HG03457 (cell line): Measurements from ENCODE around the gene NR5A2.

Source experiments
- ATAC-seq: cut with Tn5 transposase; IDR thresholded peaks from one replicate; pipeline ENCODE4 v1.9.1; 2021; ENCODE audit warnings: moderate number of reproducible peaks; ENCODE audit not compliant: unreplicated experiment

Gene NR5A2

DNA sequence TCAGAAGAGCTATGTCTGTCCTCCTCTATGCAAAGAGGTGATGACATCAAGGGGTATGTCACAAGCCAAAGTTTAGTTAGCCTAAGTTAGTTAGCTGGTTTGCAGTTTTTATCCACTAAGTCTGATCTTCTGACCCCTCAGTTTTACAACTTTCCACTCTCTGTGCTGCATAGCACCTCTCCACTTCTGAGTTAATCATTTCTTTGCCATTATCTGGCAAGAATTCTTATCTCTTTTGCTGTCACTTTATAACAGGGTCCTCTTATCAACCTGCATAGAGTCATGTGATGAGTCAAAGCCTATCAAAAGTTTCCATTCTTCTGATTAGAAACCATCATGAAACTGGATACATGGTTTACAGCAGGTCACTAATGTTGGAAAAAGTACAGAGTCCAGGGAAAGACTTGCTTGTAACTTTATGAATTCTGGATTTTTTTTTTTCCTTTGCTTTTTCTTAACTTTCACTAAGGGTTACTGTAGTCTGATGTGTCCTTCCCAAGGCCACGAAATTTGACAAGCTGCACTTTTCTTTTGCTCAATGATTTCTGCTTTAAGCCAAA, at the start of gene NR5A2:
Gene NR5A2, plus strand, starts transcription at position 447 of the 560 bp plus-strand sequence. CDS start 138 bp downstream, outside the sequence.
- no peak for ATAC-seq

DNA sequence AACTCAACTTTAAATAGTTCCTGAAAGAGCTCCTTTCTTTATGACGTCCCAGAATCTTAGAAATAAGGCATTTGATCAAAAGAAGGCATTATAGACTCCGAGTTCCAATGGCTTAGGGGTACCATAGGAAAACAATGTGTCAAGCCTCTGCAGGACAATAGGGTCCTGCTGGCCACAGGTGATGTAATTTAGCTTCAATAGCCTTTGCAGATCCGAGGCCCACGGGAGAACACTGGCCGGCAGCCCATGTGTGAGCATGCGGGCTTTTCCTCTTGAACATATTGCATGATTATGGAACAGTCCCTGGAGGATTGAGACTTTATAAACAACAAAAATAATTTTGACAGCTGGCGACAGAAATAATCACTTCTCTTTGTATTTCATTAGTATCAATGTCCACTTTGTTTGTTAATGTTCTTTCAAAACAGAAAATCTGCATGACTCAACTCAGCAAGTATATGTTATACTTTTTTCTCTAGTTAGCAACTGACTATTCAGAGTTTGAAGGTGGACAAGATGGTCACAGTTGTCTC, 49.0 kb upstream of the NR5A2 start:
- ATAC-seq = no peak

DNA sequence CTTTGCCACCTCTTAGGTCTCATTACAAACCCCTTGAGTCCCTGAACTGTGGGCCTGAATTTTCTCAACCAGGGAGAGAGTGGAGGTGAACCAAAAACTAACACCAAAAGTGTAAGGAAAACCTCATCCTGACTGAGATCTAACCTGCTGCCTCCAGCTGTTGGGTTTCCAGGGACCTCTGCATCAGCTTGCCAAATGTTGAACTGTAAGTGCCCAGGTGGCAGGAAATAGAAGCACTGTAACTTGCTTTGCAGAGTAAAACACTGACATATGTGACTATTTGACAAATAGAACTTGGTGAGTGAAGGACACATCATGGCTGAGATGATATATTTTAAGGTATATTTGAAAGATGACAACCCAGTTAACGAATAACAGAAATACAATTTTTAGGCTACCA, 48.4 kb upstream of the NR5A2 start:
- ATAC-seq = no peak

DNA sequence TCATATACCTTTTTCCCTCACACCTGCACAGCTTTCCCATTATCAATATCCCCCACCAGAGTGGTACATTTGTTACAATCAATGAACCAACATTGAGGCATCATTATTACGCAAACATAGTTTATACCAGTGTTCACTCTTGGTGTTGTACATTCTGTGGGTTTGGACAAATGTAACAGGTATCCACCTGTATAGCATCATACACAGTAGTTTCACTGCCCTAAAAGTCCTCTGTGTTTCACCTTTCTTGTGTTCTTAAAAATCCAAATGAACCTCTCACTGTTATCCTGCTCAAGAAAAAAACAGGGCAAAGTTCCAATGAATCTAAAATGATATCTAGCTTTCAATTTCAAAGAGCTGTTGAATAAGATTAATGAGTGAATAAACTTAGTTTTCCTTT, 45.9 kb upstream of the NR5A2 start:
- ATAC-seq = no peak

DNA sequence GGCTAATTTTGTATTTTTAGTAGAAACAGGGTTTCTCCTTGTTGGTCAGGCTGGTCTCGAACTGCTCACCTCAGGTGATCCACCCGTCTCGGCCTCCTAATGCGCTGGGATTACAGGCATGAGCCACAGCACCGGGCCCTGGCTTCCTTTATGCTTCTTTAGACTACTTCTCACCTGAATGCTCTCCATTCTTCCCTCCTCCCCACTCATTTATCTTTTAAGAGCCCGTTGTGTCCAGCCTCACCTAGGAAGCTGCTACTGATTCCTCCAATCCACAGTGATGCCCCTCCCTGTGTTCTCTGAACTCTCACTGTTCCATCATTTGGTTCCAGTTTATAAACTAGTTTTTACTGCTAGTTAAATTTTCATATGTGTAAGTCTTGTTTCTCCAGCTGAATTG, 44.9 kb upstream of the NR5A2 start:
- ATAC-seq = no peak

DNA sequence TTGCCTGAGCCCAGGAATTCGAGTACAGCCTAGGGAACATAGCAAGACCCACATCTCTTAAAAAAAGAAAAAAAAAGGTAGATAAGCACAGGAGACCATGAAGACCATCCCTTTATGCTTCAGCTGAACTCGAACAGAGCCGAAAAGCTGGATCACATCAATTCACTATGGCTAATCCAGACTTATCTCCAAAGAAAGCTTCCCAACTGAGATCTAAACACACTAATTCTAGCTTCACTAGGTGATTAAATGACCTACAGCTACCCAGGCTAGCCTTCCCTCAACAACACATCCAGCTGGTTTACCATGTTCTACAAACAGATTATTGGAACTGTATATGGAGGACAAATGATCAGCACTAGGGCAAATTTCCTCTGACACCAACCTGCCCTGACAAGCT, 44.0 kb upstream of the NR5A2 start:
- no peak for ATAC-seq

DNA sequence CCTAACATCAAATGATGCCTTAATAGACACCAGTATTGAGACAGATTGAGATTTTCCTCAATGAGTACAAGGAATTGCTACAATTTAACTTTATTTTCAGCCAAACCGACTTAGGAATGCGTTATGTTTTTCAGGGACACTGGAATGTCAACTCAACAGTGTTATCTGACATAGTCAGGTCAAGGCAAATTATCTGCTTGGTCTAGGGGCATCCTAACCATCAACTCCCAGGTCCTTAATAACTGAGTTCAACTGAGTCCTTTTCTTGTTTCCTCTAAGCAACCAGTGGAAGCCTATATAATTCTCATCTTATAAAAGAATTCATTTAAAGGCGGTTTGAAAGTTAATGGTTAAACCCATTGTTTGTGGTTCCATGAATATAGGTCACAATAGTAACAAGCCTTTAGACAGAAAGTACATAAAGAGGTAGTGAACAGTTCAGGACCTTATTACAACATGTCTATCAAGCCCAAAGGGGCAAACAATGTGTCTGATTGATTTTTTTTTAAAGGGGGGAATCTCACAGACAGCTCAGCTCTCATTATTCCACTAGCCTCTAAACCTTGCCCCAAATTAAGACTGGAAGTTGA, 32.3 kb upstream of the NR5A2 start:
- ATAC-seq = no peak

DNA sequence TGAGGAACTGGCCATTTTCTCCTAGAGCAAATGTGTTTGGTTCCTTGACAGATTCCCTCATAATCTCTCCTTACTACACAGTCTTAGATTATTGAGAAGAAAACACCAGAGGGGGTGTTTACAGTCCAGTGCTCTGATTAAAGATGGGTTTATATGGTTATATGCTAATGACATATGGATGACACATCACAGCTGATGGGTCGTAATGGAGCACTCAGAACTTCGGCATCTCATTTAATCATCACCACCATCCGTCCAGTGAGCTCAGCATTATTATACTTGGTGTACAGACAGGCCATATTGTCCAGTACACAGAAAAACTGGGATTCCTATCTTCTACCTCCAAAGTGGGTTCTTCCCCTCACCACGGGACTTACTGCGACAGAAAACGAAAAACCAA, 22.3 kb upstream of the NR5A2 start:
- no peak for ATAC-seq

DNA sequence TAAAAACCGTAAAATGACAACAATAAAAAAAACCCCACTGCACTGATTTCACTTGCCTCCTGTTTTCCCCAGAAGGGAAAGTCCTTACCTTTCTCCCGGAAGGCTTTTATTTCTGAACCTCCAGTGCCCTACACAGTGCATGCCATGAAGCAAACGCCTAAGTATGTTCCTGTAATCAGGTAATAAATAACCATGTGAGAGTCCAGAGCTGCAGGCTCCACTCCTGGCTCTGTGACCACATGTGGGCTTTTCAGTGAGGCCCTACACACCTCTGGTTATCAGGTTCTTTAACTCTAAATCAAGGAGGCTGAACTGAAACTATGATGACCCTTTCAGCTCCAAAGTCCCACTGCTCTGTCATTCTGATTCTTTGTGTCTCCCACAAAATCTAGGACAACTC, 20.8 kb upstream of the NR5A2 start:
- no peak for ATAC-seq

DNA sequence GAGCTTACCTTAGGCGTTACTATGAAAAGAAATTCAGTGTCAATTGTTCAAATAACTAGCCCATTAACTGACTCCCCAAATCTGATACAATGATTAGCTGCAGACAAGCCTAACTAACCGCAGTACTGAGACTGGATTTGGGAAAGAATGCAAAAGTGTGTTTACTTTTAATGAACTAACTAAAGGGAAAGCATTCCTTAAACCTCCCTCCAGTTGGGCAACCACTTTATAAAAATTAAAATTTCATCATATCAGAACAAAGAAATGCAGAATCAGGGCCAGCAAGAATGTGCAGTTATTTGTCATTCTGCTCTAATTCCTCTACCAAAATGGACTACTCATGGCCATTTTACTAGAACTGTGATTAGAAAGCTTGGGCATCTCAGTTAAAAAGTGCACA, 11.7 kb upstream of the NR5A2 start:
- no peak for ATAC-seq

DNA sequence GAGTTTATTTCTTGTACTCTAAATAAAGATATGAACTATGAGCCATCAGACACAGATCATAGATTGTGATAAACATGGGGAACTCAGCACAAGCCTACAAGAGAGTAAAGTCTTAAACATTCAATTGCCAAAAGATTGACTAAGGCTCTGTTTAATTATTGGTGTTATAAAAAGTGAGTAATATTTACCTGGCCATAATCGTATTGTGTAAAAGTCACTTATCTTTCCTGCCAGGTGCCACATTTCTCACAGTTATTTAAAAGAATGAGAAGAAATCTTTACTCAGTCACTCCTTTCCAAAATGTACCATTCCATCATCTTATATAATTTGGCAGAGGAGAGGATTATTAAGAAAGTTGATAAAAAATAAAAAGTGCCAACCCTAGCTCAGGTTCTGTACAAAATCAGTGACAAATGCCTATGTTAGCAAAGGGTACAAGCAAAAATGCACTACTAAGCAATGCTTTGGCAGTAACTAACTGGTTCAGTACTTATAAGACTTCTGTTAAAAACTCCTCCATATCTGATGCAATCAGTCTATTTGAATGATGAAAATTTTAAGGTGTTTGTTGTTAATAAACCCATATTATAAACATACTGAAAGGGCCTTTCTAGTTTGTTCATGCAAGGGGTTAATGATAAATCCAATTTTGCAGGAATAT, 5.8 kb upstream of the NR5A2 start:
- no peak for ATAC-seq

DNA sequence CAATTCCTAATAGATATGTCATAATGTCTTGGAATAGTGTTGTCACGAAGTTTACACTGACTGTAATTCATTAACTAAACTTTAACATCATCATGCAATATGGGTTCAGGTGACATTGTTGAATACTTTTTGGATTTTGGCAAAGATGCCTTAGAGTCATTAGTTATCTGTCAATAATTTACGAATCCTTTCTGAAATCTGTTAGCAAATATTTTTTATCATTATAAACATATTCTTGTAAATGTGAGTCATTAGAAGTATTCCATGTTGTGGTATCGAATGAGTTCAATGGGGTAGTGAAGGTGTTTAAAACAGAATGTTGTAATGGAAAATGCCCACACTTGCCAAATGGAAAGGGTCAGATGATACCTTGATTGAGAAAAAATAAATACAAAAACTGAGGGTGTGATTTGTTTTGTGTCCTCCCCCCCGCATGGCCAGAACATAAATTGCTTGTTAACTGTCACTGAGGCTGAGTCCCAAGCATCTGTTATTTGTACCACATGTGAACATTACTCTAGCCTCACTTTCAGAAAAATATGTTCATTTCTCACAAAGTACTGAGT, 5.2 kb upstream of the NR5A2 start:
- no peak for ATAC-seq

DNA sequence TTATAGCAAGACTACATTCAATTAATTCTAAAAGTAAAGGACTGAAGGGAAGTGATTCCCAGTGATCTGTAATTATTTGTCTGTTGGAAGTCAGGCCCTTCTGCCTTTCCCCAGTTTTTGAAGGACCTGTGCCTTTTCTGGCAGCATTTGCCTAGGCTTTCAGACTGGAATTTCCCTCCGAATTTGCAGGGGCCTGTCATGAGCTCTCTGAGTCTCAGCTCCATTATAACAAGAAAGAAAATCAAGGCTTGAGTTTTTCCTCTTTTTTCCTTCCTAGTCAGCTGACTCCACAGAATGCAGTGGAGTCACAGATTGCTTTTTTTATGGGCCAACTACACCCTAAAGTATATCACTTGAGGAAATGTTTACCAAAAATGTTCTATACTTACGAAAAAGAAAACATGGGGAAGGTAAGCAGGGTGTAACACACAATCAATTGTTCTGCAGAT, 1.1 kb downstream of the NR5A2 start:
- no peak for ATAC-seq

DNA sequence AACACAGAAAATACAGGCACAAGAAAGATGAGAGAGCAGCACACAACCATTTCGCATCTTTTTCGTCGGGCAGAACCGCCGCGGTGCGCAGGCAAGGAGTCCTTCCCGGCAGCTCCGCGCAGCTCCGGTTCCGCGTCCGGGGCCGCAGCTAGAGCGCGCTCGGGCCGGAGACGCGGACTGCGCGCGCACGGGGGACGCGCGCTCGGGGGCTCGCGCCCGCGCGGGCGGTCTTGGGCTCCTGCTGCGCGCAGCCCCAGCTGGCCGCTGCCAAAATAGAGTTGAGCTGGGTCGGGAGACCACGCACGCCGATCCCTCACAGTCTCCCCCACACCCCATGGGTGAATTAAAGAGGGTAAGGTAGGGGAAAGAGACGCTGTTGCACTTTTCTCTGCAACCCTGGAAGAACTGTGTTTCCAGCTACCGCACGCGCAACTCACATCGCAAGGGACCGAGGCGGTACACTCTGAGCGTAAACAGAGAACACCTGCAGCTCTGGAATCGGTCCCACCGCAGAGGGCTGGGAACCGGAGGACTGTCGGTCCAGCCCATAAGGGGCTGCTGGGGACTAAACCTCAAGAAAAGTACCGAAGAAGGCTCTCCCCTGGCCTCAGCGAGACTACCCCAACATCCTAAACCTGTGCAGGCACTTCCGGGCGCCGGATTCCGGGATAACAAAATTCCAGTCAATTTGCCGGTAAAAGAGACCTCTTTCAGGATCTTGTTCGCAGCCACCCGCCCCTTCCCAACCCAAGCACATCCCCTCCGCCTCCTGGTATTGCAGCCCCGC, 1.7 kb downstream of the NR5A2 start:
- no peak for ATAC-seq

DNA sequence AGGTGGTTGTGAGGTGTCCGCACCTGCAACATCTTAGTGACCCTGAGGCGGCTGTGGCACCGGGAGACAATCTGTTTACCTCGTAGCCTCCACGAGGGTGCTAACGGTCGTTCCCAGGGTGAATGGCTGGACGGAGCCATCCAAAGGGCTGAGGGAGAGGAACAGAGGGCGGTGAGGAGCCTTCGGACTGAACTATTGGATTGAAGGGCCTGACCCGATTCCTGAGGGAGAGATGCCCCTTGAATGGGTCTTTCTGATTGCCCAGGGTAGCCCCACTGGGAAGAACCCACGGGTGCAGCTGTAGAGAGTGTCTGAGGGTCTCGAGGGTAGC, 2.3 kb downstream of the NR5A2 start:
- no peak for ATAC-seq

DNA sequence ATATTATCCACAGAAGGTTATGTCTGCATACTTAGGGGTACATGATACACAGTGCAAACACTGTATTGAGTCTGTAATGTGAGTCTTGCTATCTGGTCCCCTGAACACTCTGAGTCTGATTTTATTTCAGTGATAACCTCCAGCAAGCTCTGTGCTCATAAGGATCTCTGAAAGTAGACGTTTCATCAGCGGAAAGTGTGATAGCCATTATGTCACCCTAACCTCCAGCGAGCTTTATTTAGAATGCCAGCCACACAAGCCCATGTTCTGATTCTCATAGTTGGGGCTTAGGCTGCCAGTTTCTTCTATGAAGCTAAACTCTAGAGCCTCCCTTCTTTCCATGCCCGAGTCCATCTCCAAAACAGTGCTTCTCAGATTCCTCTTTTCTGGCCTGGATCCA, 3.3 kb downstream of the NR5A2 start:
- ATAC-seq = no peak

DNA sequence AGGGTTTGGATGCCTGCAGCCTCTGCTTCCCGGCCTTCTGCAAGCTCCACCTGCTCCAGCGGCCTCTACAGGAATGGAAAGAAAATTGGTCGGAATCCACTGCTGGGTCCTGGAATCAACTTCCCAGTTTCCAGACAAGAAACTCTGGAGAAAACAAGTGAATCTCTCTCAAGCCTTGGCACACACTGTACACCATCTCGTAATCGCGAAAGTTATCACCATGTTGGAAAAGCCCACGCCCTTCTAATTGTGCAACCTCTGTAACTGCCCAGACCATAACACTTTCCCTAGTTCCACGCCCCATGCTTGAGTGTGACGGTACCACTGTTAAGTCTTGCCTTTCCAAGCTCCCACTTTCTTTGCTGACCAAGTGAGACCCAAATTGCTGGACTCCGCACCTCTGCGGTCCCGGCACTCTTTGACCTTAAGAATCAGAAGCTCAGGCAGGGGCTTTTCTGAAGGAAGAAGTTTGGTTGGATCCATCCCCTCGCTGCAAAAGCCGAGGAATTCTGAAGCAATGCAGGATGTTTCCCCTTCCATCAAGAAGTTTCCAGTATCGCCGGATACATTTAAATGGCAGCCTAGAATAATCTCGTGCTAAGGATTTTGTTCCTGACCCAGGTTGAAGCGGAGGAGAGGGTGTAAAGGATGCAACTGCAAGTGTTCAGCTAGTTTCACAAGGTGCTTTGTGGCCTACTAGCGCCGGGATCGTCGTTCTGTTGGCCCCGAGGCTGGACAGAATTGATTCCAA, 6.2 kb downstream of the NR5A2 start:
- ATAC-seq = no peak

DNA sequence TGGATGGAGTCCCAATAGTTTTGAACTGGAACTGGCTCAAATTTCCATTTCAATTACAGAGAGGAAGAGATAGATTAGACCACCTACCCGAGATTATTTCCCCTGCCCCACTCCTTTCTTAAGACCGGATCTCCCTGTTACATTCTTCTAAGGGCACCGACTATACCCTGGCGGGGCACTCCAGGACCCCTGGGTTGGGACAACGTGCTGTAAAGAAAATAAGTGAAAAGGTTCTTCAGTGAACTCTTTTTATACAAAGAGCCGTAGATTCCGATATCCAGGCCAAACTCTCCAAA, 6.7 kb downstream of the NR5A2 start:
- ATAC-seq = no peak

DNA sequence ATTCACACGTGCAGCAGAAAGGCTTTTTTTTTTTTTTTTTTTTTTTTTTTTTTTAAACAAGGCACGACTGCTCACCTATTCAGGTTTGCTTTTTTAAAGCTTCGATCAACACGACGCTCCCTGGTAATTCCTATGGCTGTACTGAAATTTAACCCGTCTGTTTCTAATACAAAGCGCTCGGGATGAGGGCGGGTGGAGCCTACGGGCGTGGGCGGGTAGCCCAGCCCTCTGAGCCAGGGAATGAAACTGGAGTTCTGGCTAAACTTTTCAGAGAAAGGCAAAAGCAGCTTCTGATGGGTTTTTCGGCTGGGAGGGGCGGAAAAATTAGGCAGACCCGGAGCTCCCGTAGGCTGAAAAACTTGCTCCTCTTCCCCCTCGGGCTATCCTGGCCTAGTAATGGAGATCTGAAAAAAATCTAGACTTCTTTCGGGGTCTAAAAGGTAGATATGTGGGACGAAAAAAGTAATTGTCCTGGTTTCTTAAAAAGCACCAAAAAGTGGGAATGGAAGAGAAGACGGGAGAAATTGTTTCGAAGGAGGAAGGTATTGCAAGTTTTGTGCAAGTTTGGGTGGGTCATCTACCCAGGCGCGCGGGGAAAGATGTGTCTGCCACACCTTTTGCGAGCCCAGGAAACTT, 7.4 kb downstream of the NR5A2 start:
- no peak for ATAC-seq

DNA sequence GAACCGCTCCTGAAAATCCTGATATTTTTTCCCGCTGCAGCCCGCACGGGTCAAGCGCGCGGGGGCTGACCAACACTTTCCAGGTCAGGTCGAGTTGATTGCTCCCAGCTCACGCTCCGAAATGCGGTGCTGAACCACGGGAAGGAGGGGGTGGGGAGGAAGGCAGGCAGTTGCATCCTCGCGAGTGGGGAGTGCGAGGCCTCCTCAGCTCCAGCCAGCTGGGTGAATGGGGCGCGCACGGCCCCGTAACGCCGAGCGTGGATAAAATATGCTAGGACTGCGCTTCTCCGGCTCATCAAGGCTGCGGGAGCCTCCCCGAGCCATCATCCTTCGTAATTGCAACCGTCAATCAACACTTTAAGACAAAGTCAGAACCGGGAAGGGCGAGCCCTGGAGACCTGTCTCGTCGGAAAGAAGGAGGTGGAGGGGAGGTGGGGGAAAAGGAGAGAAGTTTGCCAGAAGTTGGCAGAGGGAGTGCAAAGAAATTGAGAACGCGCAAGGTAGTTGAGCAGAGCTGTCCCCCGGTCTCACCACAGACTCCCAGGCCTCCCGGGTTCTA, 8.0 kb downstream of the NR5A2 start:
- no peak for ATAC-seq
